Liver (tissue), 9 donors: ENCODE data around the gene SPR. TPM values are rescaled to one million over a fixed set of nuclear protein-coding genes. Genes with fewer than 3 reads are reported as not detected.

Source experiments
- DNase-seq: peaks from one replicate; pipeline ENCODE4 v3.0.0-alpha.2; 2017; ENCODE audit warnings: low spot score
- H3K27ac ChIP-seq, 2 donors: one replicate each; pipeline ENCODE4 v1.7.0; 2013; ENCODE audit warnings: inconsistent platforms in 2 of 2, low read length in 2 of 2, control low read depth in 1 of 2, low read depth in 1 of 2, mild to moderate bottlenecking in 1 of 2
- H3K27me3 ChIP-seq, 4 donors: one replicate each; pipeline versions ENCODE4 v1.6.1 to v1.7.0; 2013; ENCODE audit warnings: low read length in 3 of 4, inconsistent platforms in 1 of 4, mild to moderate bottlenecking in 1 of 4, moderate library complexity in 1 of 4; ENCODE audit not compliant: control insufficient read depth in 4 of 4, insufficient read depth in 4 of 4
- H3K36me3 ChIP-seq, 4 donors: one replicate each; pipeline versions ENCODE4 v1.6.1 to v1.7.0; 2013; ENCODE audit warnings: low read length in 3 of 4, mild to moderate bottlenecking in 3 of 4, low read depth in 1 of 4, moderate library complexity in 1 of 4; ENCODE audit not compliant: control insufficient read depth in 4 of 4, insufficient read depth in 3 of 4
- H3K4me1 ChIP-seq, 4 donors: one replicate each; pipeline versions ENCODE4 v1.6.1 to v1.7.0; 2013; ENCODE audit warnings: low read length in 3 of 4, mild to moderate bottlenecking in 3 of 4, moderate library complexity in 1 of 4; ENCODE audit not compliant: control insufficient read depth in 4 of 4, insufficient read depth in 4 of 4
- H3K4me3 ChIP-seq, 3 donors: one replicate each; pipeline versions ENCODE4 v1.6.1 to v1.7.0; 2013; ENCODE audit warnings: low read length in 3 of 3, control low read depth in 1 of 3, low read depth in 1 of 3, mild to moderate bottlenecking in 1 of 3
- H3K9ac ChIP-seq, 2 donors: one replicate each; pipeline ENCODE4 v1.7.0; 2013; ENCODE audit warnings: low read length in 2 of 2, mild to moderate bottlenecking in 2 of 2, moderate library complexity in 2 of 2, control low read depth in 1 of 2, low read depth in 1 of 2
- H3K9me3 ChIP-seq, 4 donors: one replicate each; pipeline versions ENCODE4 v1.6.1 to v1.7.0; 2013; ENCODE audit warnings: low read length in 3 of 4; ENCODE audit not compliant: control insufficient read depth in 4 of 4
- EGR1 ChIP-seq, 2 donors: IDR thresholded peaks; 2 replicates each; pipeline ENCODE4 v1.6.1; 2016 to 2018; ENCODE audit warnings: antibody characterized with exemption in 2 of 2, low read depth in 2 of 2
- FOXA1 ChIP-seq: IDR thresholded peaks from 2 replicates; pipeline ENCODE4 v1.6.1; 2016; ENCODE audit warnings: antibody characterized with exemption
- FOXA2 ChIP-seq: IDR thresholded peaks from 2 replicates; pipeline ENCODE4 v1.6.1; 2016; ENCODE audit warnings: antibody characterized with exemption
- GABPA ChIP-seq, 2 donors: IDR thresholded peaks in 1 of 2; conservative IDR thresholded peaks in 1 of 2; 2 replicates each; pipeline ENCODE4 v1.6.1; 2016; ENCODE audit warnings: antibody characterized with exemption in 2 of 2, mild to moderate bottlenecking in 1 of 2, moderate library complexity in 1 of 2
- HNF4A ChIP-seq, 2 donors: conservative IDR thresholded peaks; 2 replicates each; pipeline ENCODE4 v1.6.1; 2016; ENCODE audit warnings: antibody characterized with exemption in 2 of 2, mild to moderate bottlenecking in 2 of 2
- HNF4G ChIP-seq: IDR thresholded peaks from 2 replicates; pipeline ENCODE4 v1.6.1; 2016; ENCODE audit warnings: antibody characterized with exemption
- JUND ChIP-seq, 2 donors: IDR thresholded peaks; 2 replicates each; pipeline ENCODE4 v1.6.1; 2016; ENCODE audit warnings: antibody characterized with exemption in 2 of 2
- NR2F2 ChIP-seq: IDR thresholded peaks from 2 replicates; pipeline ENCODE4 v1.6.1; 2016; ENCODE audit warnings: antibody characterized with exemption
- RAD21 ChIP-seq, 2 donors: IDR thresholded peaks; 2 replicates each; pipeline ENCODE4 v1.6.1; 2016; ENCODE audit warnings: antibody characterized with exemption in 2 of 2, mild to moderate bottlenecking in 2 of 2
- RXRA ChIP-seq, 2 donors: IDR thresholded peaks; 2 replicates each; pipeline ENCODE4 v1.6.1; 2017 to 2018; ENCODE audit warnings: antibody characterized with exemption in 2 of 2, mild to moderate bottlenecking in 1 of 2
- SP1 ChIP-seq: IDR thresholded peaks from 2 replicates; pipeline ENCODE4 v1.6.1; 2018; ENCODE audit warnings: antibody characterized with exemption, mild to moderate bottlenecking
- TAF1 ChIP-seq: conservative IDR thresholded peaks from 2 replicates; pipeline ENCODE4 v1.6.1; 2016; ENCODE audit warnings: antibody characterized with exemption, mild to moderate bottlenecking
- YY1 ChIP-seq: IDR thresholded peaks from 2 replicates; pipeline ENCODE4 v1.6.1; 2016; ENCODE audit warnings: antibody characterized with exemption, mild to moderate bottlenecking
- WGBS: extraction: QIAGEN DNeasy Blood & Tissue Kit; methylation state at CpG from one replicate; pipeline ENCODE4 v1.1.7; 2013; 5-methylcytosine and 5-hydroxymethylcytosine counted together
- polyA plus RNA-seq, 2 donors: library from polyadenylated mRNA; stranded (reverse) in 1 of 2; unstranded in 1 of 2; fragments of 200-250 nt in 1 of 2; fragments of >200 nt in 1 of 2; fragmentation: Nextera tagmentation in 1 of 2; extraction: Ambion mirVana in 1 of 2; gene quantifications; one replicate each; pipeline versions ENCODE4 v1.2.1 to v1.2.3, GENCODE V29; 2013 to 2015
- total RNA-seq, 2 donors: library from RNA; depleted of rRNA; stranded (reverse); fragments of >200 nt; gene quantifications; one replicate each; pipeline ENCODE4 v1.2.3, GENCODE V29; 2014
- TF ChIP-seq, protein P1 (sequence below): IDR thresholded peaks from 2 replicates; pipeline ENCODE4 v1.6.1; 2016; ENCODE audit warnings: antibody characterized with exemption
- TF ChIP-seq, protein P2 (sequence below): fragments of 150-350 bp; IDR thresholded peaks from 2 replicates; pipeline ENCODE4 v1.5.1; 2017; ENCODE audit warnings: improper control_type of control experiment, low read depth, low read length; ENCODE audit not compliant: missing input control
- TF ChIP-seq, protein P3 (sequence below): IDR thresholded peaks from 2 replicates; pipeline ENCODE4 v1.6.1; 2016; ENCODE audit warnings: antibody characterized with exemption
- TF ChIP-seq, protein P4 (sequence below): IDR thresholded peaks from 2 replicates; pipeline ENCODE4 v1.6.1; 2016; ENCODE audit warnings: antibody characterized with exemption, mild to moderate bottlenecking
- TF ChIP-seq, protein P5 (sequence below): IDR thresholded peaks from 2 replicates; pipeline ENCODE4 v1.6.1; 2016; ENCODE audit warnings: antibody characterized with exemption
- donor health status: healthy.
- donor health status: healthy.
- donor health status: healthy.
- donor health status: healthy.
- donor health status: healthy.

SPR gene
- total RNA-seq (10 to 100 TPM; 13.6 to 56.3 TPM), polyA plus RNA-seq (10 to 100 TPM; 49.9 to 60.8 TPM)

DNA sequence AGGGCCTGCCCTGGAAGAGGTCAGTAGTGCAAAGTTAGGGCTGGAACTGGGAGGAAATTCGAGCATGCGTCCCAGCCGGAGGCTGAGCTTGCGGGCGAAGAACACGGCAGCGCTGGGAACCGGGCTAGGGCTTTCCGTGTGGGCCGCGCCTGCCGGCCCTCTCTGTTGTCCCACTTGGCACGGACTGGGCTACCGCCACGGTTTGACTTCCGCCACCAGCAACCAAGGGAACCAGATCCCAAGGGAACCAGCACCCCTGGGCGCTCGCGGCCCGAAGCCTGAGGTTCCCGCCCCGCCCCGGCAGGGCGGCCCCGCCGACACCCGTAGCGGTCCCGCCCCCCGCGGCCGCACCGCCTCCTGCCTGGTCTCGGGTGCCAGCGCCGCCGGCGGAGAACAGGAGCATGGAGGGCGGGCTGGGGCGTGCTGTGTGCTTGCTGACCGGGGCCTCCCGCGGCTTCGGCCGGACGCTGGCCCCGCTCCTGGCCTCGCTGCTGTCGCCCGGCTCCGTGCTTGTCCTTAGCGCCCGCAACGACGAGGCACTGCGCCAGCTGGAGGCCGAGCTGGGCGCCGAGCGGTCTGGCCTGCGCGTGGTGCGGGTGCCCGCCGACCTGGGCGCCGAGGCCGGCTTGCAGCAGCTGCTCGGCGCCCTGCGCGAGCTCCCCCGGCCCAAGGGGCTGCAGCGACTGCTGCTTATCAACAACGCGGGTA, at the start of gene SPR:
TSS of gene SPR (plus strand) at position 377 of the 708 bp plus-strand sequence. CDS start at position 402, 25 bp downstream.
- under 1% methylated on average over 76 of the region's 76 CpGs for WGBS

More for the DNA sequence above, at the start of gene SPR:
- Histone ChIP-seq H3K9ac (peak within 1 kb of the TSS; percentile 70 to 79), H3K36me3 (peaks cover 0 to 13% (median 7%) of the 10 kb centered on the region in 4 donors), H3K4me1 (peaks cover 5 to 36% (median 31%) of the 10 kb centered on the region in 4 donors), H3K27me3 (no peaks in the 10 kb centered on the region), H3K9me3 (no peaks in the 10 kb centered on the region), H3K27ac (peak within 1 kb of the TSS; percentile 92 to 99), H3K4me3 (peak within 1 kb of the TSS; percentile 67 to 74 (median 72))
- TF ChIP-seq NR2F2 (peak; percentile 62), RXRA (IDR thresholded peaks at IDR 0.05) (peak; percentile 67 to 69), EGR1 (IDR thresholded peaks at IDR 0.05; ENCODE audit: low read depth in 2 of 2) (no peak), JUND (IDR thresholded peaks at IDR 0.05) (no peak), FOXA1 (no peak), YY1 (no peak), RAD21 (IDR thresholded peaks at IDR 0.05) (no peak), HNF4A (conservative IDR thresholded peaks at IDR 0.05) (peak; percentile 38 to 44), SP1 (peak; percentile 77), HNF4G (no peak), TAF1 (no peak), GABPA (IDR thresholded peaks at IDR 0.05 in 1 of 2, conservative IDR thresholded peaks at IDR 0.05 in 1 of 2) (peak in 1 of 2 donors; percentile 47), FOXA2 (no peak)
- TF ChIP-seq, protein P1, sequence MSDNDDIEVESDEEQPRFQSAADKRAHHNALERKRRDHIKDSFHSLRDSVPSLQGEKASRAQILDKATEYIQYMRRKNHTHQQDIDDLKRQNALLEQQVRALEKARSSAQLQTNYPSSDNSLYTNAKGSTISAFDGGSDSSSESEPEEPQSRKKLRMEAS: peak; percentile 41
- TF ChIP-seq, protein P2, sequence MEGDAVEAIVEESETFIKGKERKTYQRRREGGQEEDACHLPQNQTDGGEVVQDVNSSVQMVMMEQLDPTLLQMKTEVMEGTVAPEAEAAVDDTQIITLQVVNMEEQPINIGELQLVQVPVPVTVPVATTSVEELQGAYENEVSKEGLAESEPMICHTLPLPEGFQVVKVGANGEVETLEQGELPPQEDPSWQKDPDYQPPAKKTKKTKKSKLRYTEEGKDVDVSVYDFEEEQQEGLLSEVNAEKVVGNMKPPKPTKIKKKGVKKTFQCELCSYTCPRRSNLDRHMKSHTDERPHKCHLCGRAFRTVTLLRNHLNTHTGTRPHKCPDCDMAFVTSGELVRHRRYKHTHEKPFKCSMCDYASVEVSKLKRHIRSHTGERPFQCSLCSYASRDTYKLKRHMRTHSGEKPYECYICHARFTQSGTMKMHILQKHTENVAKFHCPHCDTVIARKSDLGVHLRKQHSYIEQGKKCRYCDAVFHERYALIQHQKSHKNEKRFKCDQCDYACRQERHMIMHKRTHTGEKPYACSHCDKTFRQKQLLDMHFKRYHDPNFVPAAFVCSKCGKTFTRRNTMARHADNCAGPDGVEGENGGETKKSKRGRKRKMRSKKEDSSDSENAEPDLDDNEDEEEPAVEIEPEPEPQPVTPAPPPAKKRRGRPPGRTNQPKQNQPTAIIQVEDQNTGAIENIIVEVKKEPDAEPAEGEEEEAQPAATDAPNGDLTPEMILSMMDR: peak; percentile 10
- TF ChIP-seq, protein P3, sequence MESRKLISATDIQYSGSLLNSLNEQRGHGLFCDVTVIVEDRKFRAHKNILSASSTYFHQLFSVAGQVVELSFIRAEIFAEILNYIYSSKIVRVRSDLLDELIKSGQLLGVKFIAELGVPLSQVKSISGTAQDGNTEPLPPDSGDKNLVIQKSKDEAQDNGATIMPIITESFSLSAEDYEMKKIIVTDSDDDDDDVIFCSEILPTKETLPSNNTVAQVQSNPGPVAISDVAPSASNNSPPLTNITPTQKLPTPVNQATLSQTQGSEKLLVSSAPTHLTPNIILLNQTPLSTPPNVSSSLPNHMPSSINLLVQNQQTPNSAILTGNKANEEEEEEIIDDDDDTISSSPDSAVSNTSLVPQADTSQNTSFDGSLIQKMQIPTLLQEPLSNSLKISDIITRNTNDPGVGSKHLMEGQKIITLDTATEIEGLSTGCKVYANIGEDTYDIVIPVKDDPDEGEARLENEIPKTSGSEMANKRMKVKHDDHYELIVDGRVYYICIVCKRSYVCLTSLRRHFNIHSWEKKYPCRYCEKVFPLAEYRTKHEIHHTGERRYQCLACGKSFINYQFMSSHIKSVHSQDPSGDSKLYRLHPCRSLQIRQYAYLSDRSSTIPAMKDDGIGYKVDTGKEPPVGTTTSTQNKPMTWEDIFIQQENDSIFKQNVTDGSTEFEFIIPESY: no peak
- TF ChIP-seq, protein P4, sequence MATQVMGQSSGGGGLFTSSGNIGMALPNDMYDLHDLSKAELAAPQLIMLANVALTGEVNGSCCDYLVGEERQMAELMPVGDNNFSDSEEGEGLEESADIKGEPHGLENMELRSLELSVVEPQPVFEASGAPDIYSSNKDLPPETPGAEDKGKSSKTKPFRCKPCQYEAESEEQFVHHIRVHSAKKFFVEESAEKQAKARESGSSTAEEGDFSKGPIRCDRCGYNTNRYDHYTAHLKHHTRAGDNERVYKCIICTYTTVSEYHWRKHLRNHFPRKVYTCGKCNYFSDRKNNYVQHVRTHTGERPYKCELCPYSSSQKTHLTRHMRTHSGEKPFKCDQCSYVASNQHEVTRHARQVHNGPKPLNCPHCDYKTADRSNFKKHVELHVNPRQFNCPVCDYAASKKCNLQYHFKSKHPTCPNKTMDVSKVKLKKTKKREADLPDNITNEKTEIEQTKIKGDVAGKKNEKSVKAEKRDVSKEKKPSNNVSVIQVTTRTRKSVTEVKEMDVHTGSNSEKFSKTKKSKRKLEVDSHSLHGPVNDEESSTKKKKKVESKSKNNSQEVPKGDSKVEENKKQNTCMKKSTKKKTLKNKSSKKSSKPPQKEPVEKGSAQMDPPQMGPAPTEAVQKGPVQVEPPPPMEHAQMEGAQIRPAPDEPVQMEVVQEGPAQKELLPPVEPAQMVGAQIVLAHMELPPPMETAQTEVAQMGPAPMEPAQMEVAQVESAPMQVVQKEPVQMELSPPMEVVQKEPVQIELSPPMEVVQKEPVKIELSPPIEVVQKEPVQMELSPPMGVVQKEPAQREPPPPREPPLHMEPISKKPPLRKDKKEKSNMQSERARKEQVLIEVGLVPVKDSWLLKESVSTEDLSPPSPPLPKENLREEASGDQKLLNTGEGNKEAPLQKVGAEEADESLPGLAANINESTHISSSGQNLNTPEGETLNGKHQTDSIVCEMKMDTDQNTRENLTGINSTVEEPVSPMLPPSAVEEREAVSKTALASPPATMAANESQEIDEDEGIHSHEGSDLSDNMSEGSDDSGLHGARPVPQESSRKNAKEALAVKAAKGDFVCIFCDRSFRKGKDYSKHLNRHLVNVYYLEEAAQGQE: peak; percentile 87
- TF ChIP-seq, protein P5, sequence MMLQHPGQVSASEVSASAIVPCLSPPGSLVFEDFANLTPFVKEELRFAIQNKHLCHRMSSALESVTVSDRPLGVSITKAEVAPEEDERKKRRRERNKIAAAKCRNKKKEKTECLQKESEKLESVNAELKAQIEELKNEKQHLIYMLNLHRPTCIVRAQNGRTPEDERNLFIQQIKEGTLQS: no peak
- DNase-seq: peak; percentile 74
